K562 (cell line): ENCODE measurements around the gene ZFP69B. TPM values are rescaled to one million over a fixed set of nuclear protein-coding genes. Genes with fewer than 3 reads are reported as not detected.

Experiments
- ATAC-seq: fragments of 200-7000 bp; cut with Tn5 transposase; 3 replicates; pipeline ENCODE4 v1.9.1; 2020; ENCODE audit warnings: moderate library complexity
- BruUV-seq: library from RNA; stranded (reverse); fragments of 400-500 nt; replicated peaks from 2 replicates; lab custom pipeline; 2021; lab: Mats Ljungman, UMichigan
- CTCF ChIA-PET: fragments of 300-600 bp; formaldehyde crosslinking; extraction: SDS; loops from one replicate; lab custom pipeline; 2021; ENCODE audit warnings: low intra/inter-chr PET ratio; lab: Yijun Ruan, JAX
- POLR2A ChIA-PET: fragments of 300-600, 350-650 bp; sonication (Branson Sonifier 250); formaldehyde crosslinking; extraction: SDS; loops from one replicate; lab custom pipeline; 2021; ENCODE audit warnings: antibody characterized with exemption, inconsistent platforms; lab: Yijun Ruan, JAX
- DNase-seq, 4 experiments: peaks; one replicate each; pipeline versions ENCODE4 v3.0.0 to v3.0.0-alpha.2; 2011 to 2018; ENCODE audit warnings: low spot score in 3 of 4, mixed read lengths in 3 of 4; ENCODE audit errors: extremely low read depth in 1 of 4
- FAIRE-seq: peaks from 2 replicates; lab custom pipeline; 2011; peaks lifted over from hg19 to GRCh38; lab: Jason Lieb, UNC
- H2AFZ ChIP-seq: 2 replicates; pipeline ENCODE4 v1.6.0; 2011; ENCODE audit warnings: low read depth, low read length, control low read depth, inconsistent platforms
- H3K27ac ChIP-seq: fragments of 200-600 bp; 3 replicates; pipeline ENCODE4 v1.8.0; 2011; ENCODE audit warnings: low read depth, mild to moderate bottlenecking, control low read depth, inconsistent platforms, low read length, moderate library complexity, mixed read lengths; ENCODE audit errors: extremely low read depth
- H3K27me3 ChIP-seq, 2 experiments: fragments of 300-600 bp in 1 of 2; 2 replicates in 1 of 2; 3 replicates in 1 of 2; pipeline versions ENCODE4 v1.6.0 to v1.8.0; 2011; ENCODE audit warnings: inconsistent platforms in 2 of 2, low read length in 2 of 2, mild to moderate bottlenecking in 1 of 2, mixed read lengths in 1 of 2, moderate library complexity in 1 of 2; ENCODE audit not compliant: control insufficient read depth in 2 of 2, insufficient read depth in 2 of 2
- H3K36me3 ChIP-seq: fragments of 300-600 bp; 3 replicates; pipeline ENCODE4 v1.8.0; 2011; ENCODE audit warnings: mild to moderate bottlenecking, low read length, inconsistent platforms; ENCODE audit not compliant: control insufficient read depth, insufficient read depth
- H3K4me1 ChIP-seq, 2 experiments: fragments of 200-600 bp in 1 of 2; replicated peaks in 1 of 2; 2 replicates in 1 of 2; 3 replicates in 1 of 2; pipeline versions ENCODE4 v1.5.1 to v1.8.0; 2011; ENCODE audit warnings: inconsistent platforms in 2 of 2, low read length in 2 of 2, mild to moderate bottlenecking in 1 of 2, mixed read lengths in 1 of 2, moderate library complexity in 1 of 2; ENCODE audit not compliant: control insufficient read depth in 2 of 2, insufficient read depth in 2 of 2
- H3K4me2 ChIP-seq: 2 replicates; pipeline ENCODE4 v1.6.1; 2011; ENCODE audit warnings: low read length, control low read depth, inconsistent platforms, mixed read lengths; ENCODE audit not compliant: insufficient read depth
- H3K4me3 ChIP-seq: fragments of 200-600 bp; sonication (generic), shearing (Covaris generic); 2 replicates; pipeline ENCODE4 v1.5.1; 2016; ENCODE audit warnings: control low read depth, inconsistent platforms
- H3K79me2 ChIP-seq: fragments of 200-600 bp; 3 replicates; pipeline ENCODE4 v1.8.0; 2011; ENCODE audit warnings: low read length, inconsistent platforms; ENCODE audit not compliant: control insufficient read depth, insufficient read depth
- H3K9ac ChIP-seq, 2 experiments: 2 replicates each; pipeline versions ENCODE4 v1.6.0 to v1.6.1; 2011; ENCODE audit warnings: low read depth in 2 of 2, low read length in 2 of 2, control low read depth in 1 of 2, inconsistent platforms in 1 of 2, mild to moderate bottlenecking in 1 of 2, mixed read lengths in 1 of 2; ENCODE audit not compliant: insufficient read depth in 1 of 2
- H3K9me1 ChIP-seq: one replicate; pipeline ENCODE4 v1.6.0; 2011; ENCODE audit warnings: inconsistent platforms, mild to moderate bottlenecking, low read length, moderate library complexity; ENCODE audit not compliant: control insufficient read depth, insufficient read depth
- H3K9me3 ChIP-seq: replicated peaks from 2 replicates; pipeline ENCODE4 v1.5.1; 2011; ENCODE audit warnings: low read depth, low read length, inconsistent platforms; ENCODE audit not compliant: control insufficient read depth, insufficient read depth
- H4K20me1 ChIP-seq: replicated peaks from 2 replicates; pipeline ENCODE4 v1.6.1; 2011; ENCODE audit warnings: low read length, inconsistent platforms, mixed read lengths; ENCODE audit not compliant: control insufficient read depth, insufficient read depth
- EGR1 ChIP-seq: fragments of 450-650 bp; conservative IDR thresholded peaks from 2 replicates; pipeline ENCODE4 v1.6.1; 2017; ENCODE audit warnings: mild to moderate bottlenecking
- KAT7 ChIP-seq: sonication (generic); formaldehyde crosslinking; IDR thresholded peaks from 2 replicates; pipeline ENCODE4 v1.8.0; 2022; ENCODE audit warnings: missing genetic modification reagents, mild to moderate bottlenecking, borderline replicate concordance
- MCM7 ChIP-seq, 2 experiments: fragments of 450-650 bp; IDR thresholded peaks; 2 replicates each; pipeline ENCODE4 v1.6.1; 2016 to 2018
- MXD1 ChIP-seq: fragments of 250-450 bp; sonication (Bioruptor Pico); IDR thresholded peaks from 2 replicates; pipeline ENCODE4 v1.8.0; 2021; ENCODE audit warnings: borderline replicate concordance, mild to moderate bottlenecking, moderate library complexity; ENCODE audit not compliant: poor library complexity, severe bottlenecking
- PREB ChIP-seq: sonication (generic); formaldehyde crosslinking; IDR thresholded peaks from 2 replicates; pipeline ENCODE4 v1.8.1; 2023; ENCODE audit warnings: mild to moderate bottlenecking, missing genetic modification reagents
- ZNF316 ChIP-seq: fragments of 450-650 bp; IDR thresholded peaks from 2 replicates; pipeline ENCODE4 v1.6.1; 2016
- ZNF696 ChIP-seq: fragments of 250-450 bp; sonication (Bioruptor Pico); conservative IDR thresholded peaks from 2 replicates; pipeline ENCODE4 v1.4.0; 2020; ENCODE audit warnings: mild to moderate bottlenecking, moderate library complexity
- WGBS: fragments of 100-300 bp; shearing (Covaris generic); methylation state at CpG from one replicate; pipeline ENCODE4 v1.1.6; 2016; ENCODE audit warnings: low coverage, mixed read lengths; ENCODE audit not compliant: insufficient coverage; ENCODE audit errors: missing lambda C conversion rate; 5-methylcytosine and 5-hydroxymethylcytosine counted together
- in situ Hi-C: fragments of 300-500 bp; cut with MboI; formaldehyde crosslinking; loops from 4 replicates; pipeline ENCODE4 v1.15.0; 2018; ENCODE audit warnings: inconsistent platforms, mixed read lengths
- intact Hi-C: fragments of 100-400 bp; cut with micrococcal nuclease; formaldehyde crosslinking; loops from 2 replicates; pipeline ENCODE4 v1.14.2; 2022
- polyA plus RNA-seq, 8 experiments: library from polyadenylated mRNA; depleted of rRNA in 4 of 8; stranded (reverse) in 5 of 8; unstranded in 3 of 8; fragments of >200 nt; fragmentation: Nextera tagmentation in 2 of 8; fragmentation: Illumina TruSeq in 1 of 8; extraction: Ambion mirVana in 2 of 8; extraction: Trizol in 1 of 8; gene quantifications; 2 replicates each; pipeline versions ENCODE4 v1.2.1 to v1.2.3, GENCODE V29; 2011 to 2014; ENCODE audit warnings: inconsistent platforms in 1 of 8, missing spikeins in 1 of 8
- total RNA-seq, 7 experiments: library from RNA; depleted of rRNA in 6 of 7; stranded (reverse); fragments of >200 nt in 6 of 7; fragmentation: Illumina TruSeq in 2 of 7; extraction: Trizol in 2 of 7; gene quantifications; 2 replicates each; pipeline versions ENCODE4 v1.2.1 to v1.2.3, GENCODE V29; 2011 to 2021; ENCODE audit warnings: low replicate concordance in 1 of 7

The ZFP69B gene
- total and polyA plus RNA-seq, 9 of the 15 experiments (the other 6 are each of a cell fraction or from before 2014, with no cell fraction given), result 1.6 to 10.3 (median 8.4) TPM

GRCh38 chr1:40478276-40478675 lies 28.0 kb downstream of the ZFP69B start:
- H3K4me3 ChIP-seq, result peak overlapping the region; percentile 67
- DNase-seq, result no peak
- in situ Hi-C loops, result no loop called here
- POLR2A ChIA-PET, result interaction anchor here (0.6 to 2.3 kb wide), 4 partner anchors 10 to 58 kb away, joined by 3 to 7 read pairs (median 4); partner anchors contain the start of gene ZFP69B
- no peaks in the 10 kb centered on the region for H4K20me1 ChIP-seq
- ATAC-seq, result no peak
- intact Hi-C loops, result no loop called here
- H3K9ac ChIP-seq, result peak overlapping the region in 1 of 2 experiments; percentile 65; a peak in 1 of 4 replicates
- BruUV-seq, result TSS peak; percentile 52
- H3K9me1 ChIP-seq, result no peaks in the 10 kb centered on the region
- WGBS, result 56% methylated on average over 2 of the region's 2 CpGs
- H3K9me3 ChIP-seq, result peaks cover 11% of the 10 kb centered on the region; the same call in 1 of the 2 replicates
- H3K27ac ChIP-seq, result no peak overlapping the region
- FAIRE-seq, result no peak
- CTCF ChIA-PET, result no interaction called here
- peaks cover 7% of the 10 kb centered on the region; the same call in 2 of the 3 replicates for H3K36me3 ChIP-seq
- H2AFZ ChIP-seq, result peak overlapping the region; percentile 98; the same call in 1 of the 2 replicates
- peaks cover 10 to 11% of the 10 kb centered on the region in 2 experiments; a peak in 3 of 5 replicates for H3K4me1 ChIP-seq
- peaks cover 10% of the 10 kb centered on the region; the same call in 2 of the 3 replicates for H3K79me2 ChIP-seq
- H3K4me2 ChIP-seq, result peak overlapping the region; percentile 91
- TF ChIP-seq KAT7 (0 out of 2 replicates have a peak, but pooled peaks have one; percentile 12), MXD1 (no peak), ZNF696 (CRISPR knock-in tag) (no peak), ZNF316 (peak; percentile 38; the same call in 1 of the 2 replicates), PREB (no peak), EGR1 (0 out of 2 replicates have a peak, but pooled peaks have one; percentile 9), MCM7 (IDR thresholded peaks at IDR 0.05) (no peak)
- TF ChIP-seq, all 486 proteins: peak for 3
- no peaks in the 10 kb centered on the region for H3K27me3 ChIP-seq
